WTC11 (cell line): Measurements from ENCODE around the gene PIM1. TPM values are rescaled to one million over a fixed set of nuclear protein-coding genes. Genes with fewer than 3 reads are reported as not detected.

Experiments
- ATAC-seq: fragments of 200-7000 bp; cut with Tn5 transposase; 2 replicates; pipeline ENCODE4 v1.10.0; 2021; ENCODE audit warnings: mild to moderate bottlenecking, moderate library complexity
- CTCF ChIA-PET: fragments of 300-600 bp; sonication (Branson Sonifier 250); formaldehyde crosslinking; loops from one replicate; lab custom pipeline; 2021; ENCODE audit warnings: antibody characterized with exemption; lab: Charles Lee
- POLR2A ChIA-PET: fragments of 350-600 bp; sonication (Branson Sonifier 250); formaldehyde crosslinking; loops from one replicate; lab custom pipeline; 2021; ENCODE audit warnings: antibody characterized with exemption; lab: Charles Lee
- DNase-seq: peaks from one replicate; pipeline ENCODE4 v3.0.0; 2021; ENCODE audit warnings: low spot score
- H3K27ac Mint-ChIP-seq: 2 replicates; pipeline ENCODE4 v1.8.0; 2021; ENCODE audit warnings: mixed read lengths
- H3K27me3 Mint-ChIP-seq: 2 replicates; pipeline ENCODE4 v1.8.0; 2021; ENCODE audit warnings: low read depth, mild to moderate bottlenecking, moderate library complexity, mixed read lengths
- H3K36me3 Mint-ChIP-seq: 2 replicates; pipeline ENCODE4 v1.8.0; 2021; ENCODE audit warnings: mixed read lengths
- H3K4me1 Mint-ChIP-seq: 2 replicates; pipeline ENCODE4 v1.8.0; 2022; ENCODE audit warnings: mixed read lengths
- H3K4me3 Mint-ChIP-seq: 2 replicates; pipeline ENCODE4 v1.8.0; 2021; ENCODE audit warnings: mild to moderate bottlenecking, moderate library complexity, mixed read lengths
- H3K9me3 Mint-ChIP-seq: 2 replicates; pipeline ENCODE4 v1.8.0; 2021; ENCODE audit warnings: mixed read lengths
- EMX1 ChIP-seq: fragments of 250-450 bp; sonication (Bioruptor Pico); IDR thresholded peaks from 2 replicates; pipeline ENCODE4 v1.8.0; 2021; ENCODE audit warnings: mild to moderate bottlenecking
- FOXJ3 ChIP-seq: sonication (generic); formaldehyde crosslinking; IDR thresholded peaks from 2 replicates; pipeline ENCODE4 v1.9.0; 2021; ENCODE audit warnings: missing genetic modification reagents, mild to moderate bottlenecking, borderline replicate concordance
- FOXP1 ChIP-seq: sonication (generic); formaldehyde crosslinking; IDR thresholded peaks from 2 replicates; pipeline ENCODE4 v1.8.0; 2022; ENCODE audit warnings: missing genetic modification reagents, mild to moderate bottlenecking, moderate library complexity, borderline replicate concordance
- GABPB1 ChIP-seq: sonication (generic); formaldehyde crosslinking; IDR thresholded peaks from 2 replicates; pipeline ENCODE4 v1.8.1; 2023; ENCODE audit warnings: mild to moderate bottlenecking, missing genetic modification reagents
- KAT7 ChIP-seq: sonication (generic); formaldehyde crosslinking; IDR thresholded peaks from 2 replicates; pipeline ENCODE4 v1.8.1; 2023; ENCODE audit warnings: missing genetic modification reagents, mild to moderate bottlenecking, borderline replicate concordance
- MXD4 ChIP-seq: fragments of 250-450 bp; sonication (Bioruptor Pico); IDR thresholded peaks from 2 replicates; pipeline ENCODE4 v1.8.0; 2021; ENCODE audit warnings: mild to moderate bottlenecking, moderate library complexity, borderline replicate concordance
- NR2C2 ChIP-seq: sonication (generic); formaldehyde crosslinking; IDR thresholded peaks from 2 replicates; pipeline ENCODE4 v1.8.0; 2022; ENCODE audit warnings: mild to moderate bottlenecking, missing genetic modification reagents
- NR3C1 ChIP-seq: sonication (generic); formaldehyde crosslinking; conservative IDR thresholded peaks from 2 replicates; pipeline ENCODE4 v1.8.1; 2023; ENCODE audit warnings: low read depth, mild to moderate bottlenecking, missing genetic modification reagents
- RORB ChIP-seq: fragments of 250-450 bp; sonication (Bioruptor Pico); IDR thresholded peaks from 2 replicates; pipeline ENCODE4 v1.9.0; 2021; ENCODE audit warnings: mild to moderate bottlenecking
- SOX15 ChIP-seq: fragments of 250-450 bp; sonication (Bioruptor Pico); IDR thresholded peaks from 2 replicates; pipeline ENCODE4 v1.9.0; 2021; ENCODE audit warnings: mild to moderate bottlenecking
- TEAD1 ChIP-seq: sonication (generic); formaldehyde crosslinking; IDR thresholded peaks from 2 replicates; pipeline ENCODE4 v1.8.0; 2022; ENCODE audit warnings: mild to moderate bottlenecking, missing genetic modification reagents
- TEAD4 ChIP-seq: sonication (generic); formaldehyde crosslinking; IDR thresholded peaks from 2 replicates; pipeline ENCODE4 v1.8.0; 2022; ENCODE audit warnings: mild to moderate bottlenecking, missing genetic modification reagents
- total RNA-seq: library from RNA; stranded (reverse); gene quantifications from 3 replicates; pipeline ENCODE4 v1.2.3, GENCODE V29; 2021
- TF ChIP-seq, protein P1 (sequence below): sonication (generic); formaldehyde crosslinking; IDR thresholded peaks from 2 replicates; pipeline ENCODE4 v1.8.0; 2023; ENCODE audit warnings: missing genetic modification reagents
- TF ChIP-seq, protein P2 (sequence below): fragments of 250-450 bp; sonication (Bioruptor Pico); IDR thresholded peaks from 2 replicates; pipeline ENCODE4 v1.9.0; 2021; ENCODE audit warnings: mild to moderate bottlenecking
- TF ChIP-seq, protein P3 (sequence below): fragments of 250-450 bp; sonication (Bioruptor Pico); conservative IDR thresholded peaks from 2 replicates; pipeline ENCODE4 v1.9.0; 2021; ENCODE audit warnings: mild to moderate bottlenecking
- TF ChIP-seq, protein P4 (sequence below): fragments of 250-450 bp; sonication (Bioruptor Pico); IDR thresholded peaks from 2 replicates; pipeline ENCODE4 v1.9.0; 2021; ENCODE audit warnings: mild to moderate bottlenecking
- TF ChIP-seq, protein P5 (sequence below): sonication (generic); formaldehyde crosslinking; IDR thresholded peaks from 2 replicates; pipeline ENCODE4 v1.8.1; 2022; ENCODE audit warnings: mild to moderate bottlenecking, moderate library complexity, missing genetic modification reagents
- TF ChIP-seq, protein P6 (sequence below): sonication (generic); formaldehyde crosslinking; IDR thresholded peaks from 2 replicates; pipeline ENCODE4 v1.8.1; 2022; ENCODE audit warnings: missing genetic modification reagents, borderline replicate concordance
- TF ChIP-seq, protein P7 (sequence below): sonication (generic); formaldehyde crosslinking; IDR thresholded peaks from 2 replicates; pipeline ENCODE4 v1.8.1; 2023; ENCODE audit warnings: mild to moderate bottlenecking, missing genetic modification reagents

PIM1 gene
- total RNA-seq, 1 experiment from 2014 or later = 64.7 TPM

DNA sequence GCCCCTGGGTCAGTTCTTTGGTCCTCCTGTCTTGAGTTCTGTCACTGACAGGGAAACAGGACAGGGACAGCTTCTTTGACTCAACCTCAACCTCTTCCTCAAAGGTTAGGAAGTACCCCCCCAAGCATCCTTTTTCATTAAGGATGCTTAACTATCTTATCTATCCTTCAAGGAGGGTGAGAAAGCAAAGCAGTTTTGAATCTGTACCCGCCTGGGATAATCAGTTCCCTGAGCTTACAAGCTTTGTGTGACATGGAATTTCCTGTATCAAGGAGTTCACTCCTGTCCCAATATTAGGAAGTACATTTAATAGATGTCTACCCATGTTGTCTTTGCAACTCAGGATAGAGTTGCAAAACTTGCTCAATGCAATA is 31.1 kb upstream of the PIM1 start (continued):
- TF ChIP-seq NR3C1 (CRISPR knock-in tag) (no peak), SOX15 (CRISPR knock-in tag) (no peak), RORB (CRISPR knock-in tag) (no peak)
- TF ChIP-seq, protein P1, sequence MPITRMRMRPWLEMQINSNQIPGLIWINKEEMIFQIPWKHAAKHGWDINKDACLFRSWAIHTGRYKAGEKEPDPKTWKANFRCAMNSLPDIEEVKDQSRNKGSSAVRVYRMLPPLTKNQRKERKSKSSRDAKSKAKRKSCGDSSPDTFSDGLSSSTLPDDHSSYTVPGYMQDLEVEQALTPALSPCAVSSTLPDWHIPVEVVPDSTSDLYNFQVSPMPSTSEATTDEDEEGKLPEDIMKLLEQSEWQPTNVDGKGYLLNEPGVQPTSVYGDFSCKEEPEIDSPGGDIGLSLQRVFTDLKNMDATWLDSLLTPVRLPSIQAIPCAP = no peak

DNA sequence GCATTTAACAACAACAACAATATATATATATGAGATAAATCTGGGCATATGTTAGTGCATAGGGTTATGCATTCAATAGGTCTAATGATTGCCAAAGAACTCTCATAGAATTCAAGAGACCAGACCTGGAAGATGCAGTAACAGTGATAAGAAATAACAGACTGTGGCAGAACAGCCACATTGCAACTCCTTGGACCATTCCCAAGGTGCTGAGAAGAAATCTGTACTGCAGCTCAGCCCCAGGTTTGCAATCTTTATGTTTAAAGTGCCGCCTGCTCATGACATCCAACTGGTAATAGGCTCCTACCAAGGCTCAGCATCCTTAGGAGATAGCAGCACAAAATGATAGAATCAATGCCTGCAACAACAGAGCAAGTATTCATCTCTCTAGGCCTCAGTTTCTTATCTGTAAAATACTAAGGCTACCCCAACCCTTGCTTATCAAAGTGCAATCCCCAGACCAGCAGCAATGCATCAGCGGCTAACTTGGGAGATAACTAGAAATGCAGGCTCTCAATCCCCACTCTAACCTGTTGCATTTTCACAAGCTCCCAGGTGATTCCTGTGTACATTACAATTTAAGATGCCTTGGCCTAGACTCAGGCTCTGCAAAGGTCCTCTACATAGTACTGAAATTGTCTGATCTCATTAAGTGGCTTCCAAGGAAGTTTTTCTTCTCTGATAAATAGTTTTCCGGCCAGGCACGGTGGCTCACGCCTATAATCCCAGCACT is 30.6 kb upstream of the PIM1 start:
- Mint-ChIP-seq H3K27me3 (no peaks in the 10 kb centered on the region), H3K4me3 (peak overlapping the region; percentile 59), H3K9me3 (peaks cover 5% of the 10 kb centered on the region), H3K27ac (peak overlapping the region; percentile 100), H3K36me3 (peaks cover 2% of the 10 kb centered on the region), H3K4me1 (peaks cover 81% of the 10 kb centered on the region)
- CTCF ChIA-PET = interaction anchor here (0.6 to 1.4 kb wide), 3 partner anchors 30 to 893 kb away, joined by 4 to 5 read pairs (median 4); partner anchors contain the start of gene PIM1
- POLR2A ChIA-PET = interaction anchor here (1.0 to 10.4 kb wide), 6 partner anchors 11 to 37 kb away, joined by 3 to 183 read pairs (median 12); partner anchors contain the start of gene PIM1
- ATAC-seq = no peak
- DNase-seq = no peak
- TF ChIP-seq, protein P2, sequence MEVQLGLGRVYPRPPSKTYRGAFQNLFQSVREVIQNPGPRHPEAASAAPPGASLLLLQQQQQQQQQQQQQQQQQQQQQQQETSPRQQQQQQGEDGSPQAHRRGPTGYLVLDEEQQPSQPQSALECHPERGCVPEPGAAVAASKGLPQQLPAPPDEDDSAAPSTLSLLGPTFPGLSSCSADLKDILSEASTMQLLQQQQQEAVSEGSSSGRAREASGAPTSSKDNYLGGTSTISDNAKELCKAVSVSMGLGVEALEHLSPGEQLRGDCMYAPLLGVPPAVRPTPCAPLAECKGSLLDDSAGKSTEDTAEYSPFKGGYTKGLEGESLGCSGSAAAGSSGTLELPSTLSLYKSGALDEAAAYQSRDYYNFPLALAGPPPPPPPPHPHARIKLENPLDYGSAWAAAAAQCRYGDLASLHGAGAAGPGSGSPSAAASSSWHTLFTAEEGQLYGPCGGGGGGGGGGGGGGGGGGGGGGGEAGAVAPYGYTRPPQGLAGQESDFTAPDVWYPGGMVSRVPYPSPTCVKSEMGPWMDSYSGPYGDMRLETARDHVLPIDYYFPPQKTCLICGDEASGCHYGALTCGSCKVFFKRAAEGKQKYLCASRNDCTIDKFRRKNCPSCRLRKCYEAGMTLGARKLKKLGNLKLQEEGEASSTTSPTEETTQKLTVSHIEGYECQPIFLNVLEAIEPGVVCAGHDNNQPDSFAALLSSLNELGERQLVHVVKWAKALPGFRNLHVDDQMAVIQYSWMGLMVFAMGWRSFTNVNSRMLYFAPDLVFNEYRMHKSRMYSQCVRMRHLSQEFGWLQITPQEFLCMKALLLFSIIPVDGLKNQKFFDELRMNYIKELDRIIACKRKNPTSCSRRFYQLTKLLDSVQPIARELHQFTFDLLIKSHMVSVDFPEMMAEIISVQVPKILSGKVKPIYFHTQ (CRISPR knock-in tag) = no peak
- TF ChIP-seq, protein P3, sequence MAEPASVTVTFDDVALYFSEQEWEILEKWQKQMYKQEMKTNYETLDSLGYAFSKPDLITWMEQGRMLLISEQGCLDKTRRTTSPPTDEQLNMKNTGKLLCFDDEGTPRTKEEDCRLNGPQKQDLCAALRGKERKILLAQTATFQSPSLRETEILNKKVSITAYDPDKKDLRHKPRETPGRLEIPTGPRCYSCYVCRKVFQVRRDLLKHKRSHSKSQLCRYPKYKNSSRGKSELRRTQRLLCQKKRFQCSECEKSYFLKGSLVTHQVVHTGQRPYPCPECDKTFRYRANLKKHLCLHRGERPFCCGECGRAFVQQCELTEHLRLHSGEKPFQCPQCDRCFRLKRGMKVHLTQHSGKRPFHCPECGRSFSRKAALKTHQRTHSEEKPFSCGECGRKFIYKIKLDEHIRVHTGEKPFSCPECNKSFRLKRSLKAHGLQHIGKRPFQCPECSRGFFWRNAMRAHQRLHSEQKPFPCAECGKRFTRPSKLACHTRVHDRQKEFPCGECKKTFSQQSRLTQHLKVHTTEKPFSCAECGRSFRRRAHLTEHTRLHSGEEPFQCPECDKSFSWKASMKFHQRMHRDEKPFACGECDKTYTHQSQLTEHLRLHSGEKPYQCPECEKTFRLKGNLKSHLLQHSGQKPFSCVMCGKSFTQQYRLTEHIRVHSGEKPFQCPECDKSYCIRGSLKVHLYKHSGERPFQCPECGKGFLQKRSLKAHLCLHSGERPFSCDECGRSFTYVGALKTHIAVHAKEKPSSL = no peak
- no peak for TF ChIP-seq FOXP1 (CRISPR knock-in tag)
- no peak for TF ChIP-seq EMX1 (CRISPR knock-in tag)
- no peak for TF ChIP-seq MXD4 (CRISPR knock-in tag)
- TF ChIP-seq, protein P4, sequence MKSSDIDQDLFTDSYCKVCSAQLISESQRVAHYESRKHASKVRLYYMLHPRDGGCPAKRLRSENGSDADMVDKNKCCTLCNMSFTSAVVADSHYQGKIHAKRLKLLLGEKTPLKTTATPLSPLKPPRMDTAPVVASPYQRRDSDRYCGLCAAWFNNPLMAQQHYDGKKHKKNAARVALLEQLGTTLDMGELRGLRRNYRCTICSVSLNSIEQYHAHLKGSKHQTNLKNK = no peak
- no peak for TF ChIP-seq NR2C2
- TF ChIP-seq, protein P1 = no peak
- TF ChIP-seq, protein P5, sequence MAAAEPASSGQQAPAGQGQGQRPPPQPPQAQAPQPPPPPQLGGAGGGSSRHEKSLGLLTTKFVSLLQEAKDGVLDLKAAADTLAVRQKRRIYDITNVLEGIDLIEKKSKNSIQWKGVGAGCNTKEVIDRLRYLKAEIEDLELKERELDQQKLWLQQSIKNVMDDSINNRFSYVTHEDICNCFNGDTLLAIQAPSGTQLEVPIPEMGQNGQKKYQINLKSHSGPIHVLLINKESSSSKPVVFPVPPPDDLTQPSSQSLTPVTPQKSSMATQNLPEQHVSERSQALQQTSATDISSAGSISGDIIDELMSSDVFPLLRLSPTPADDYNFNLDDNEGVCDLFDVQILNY (CRISPR knock-in tag) = no peak
- TF ChIP-seq GABPB1 = no peak
- TF ChIP-seq, protein P6, sequence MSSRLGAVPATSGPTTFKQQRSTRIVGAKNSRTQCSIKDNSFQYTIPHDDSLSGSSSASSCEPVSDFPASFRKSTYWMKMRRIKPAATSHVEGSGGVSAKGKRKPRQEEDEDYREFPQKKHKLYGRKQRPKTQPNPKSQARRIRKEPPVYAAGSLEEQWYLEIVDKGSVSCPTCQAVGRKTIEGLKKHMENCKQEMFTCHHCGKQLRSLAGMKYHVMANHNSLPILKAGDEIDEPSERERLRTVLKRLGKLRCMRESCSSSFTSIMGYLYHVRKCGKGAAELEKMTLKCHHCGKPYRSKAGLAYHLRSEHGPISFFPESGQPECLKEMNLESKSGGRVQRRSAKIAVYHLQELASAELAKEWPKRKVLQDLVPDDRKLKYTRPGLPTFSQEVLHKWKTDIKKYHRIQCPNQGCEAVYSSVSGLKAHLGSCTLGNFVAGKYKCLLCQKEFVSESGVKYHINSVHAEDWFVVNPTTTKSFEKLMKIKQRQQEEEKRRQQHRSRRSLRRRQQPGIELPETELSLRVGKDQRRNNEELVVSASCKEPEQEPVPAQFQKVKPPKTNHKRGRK = no peak
- no peak for TF ChIP-seq FOXJ3
- no peak for TF ChIP-seq TEAD4 (CRISPR knock-in tag)
- TF ChIP-seq TEAD1 (CRISPR knock-in tag) = no peak
- TF ChIP-seq, protein P7, sequence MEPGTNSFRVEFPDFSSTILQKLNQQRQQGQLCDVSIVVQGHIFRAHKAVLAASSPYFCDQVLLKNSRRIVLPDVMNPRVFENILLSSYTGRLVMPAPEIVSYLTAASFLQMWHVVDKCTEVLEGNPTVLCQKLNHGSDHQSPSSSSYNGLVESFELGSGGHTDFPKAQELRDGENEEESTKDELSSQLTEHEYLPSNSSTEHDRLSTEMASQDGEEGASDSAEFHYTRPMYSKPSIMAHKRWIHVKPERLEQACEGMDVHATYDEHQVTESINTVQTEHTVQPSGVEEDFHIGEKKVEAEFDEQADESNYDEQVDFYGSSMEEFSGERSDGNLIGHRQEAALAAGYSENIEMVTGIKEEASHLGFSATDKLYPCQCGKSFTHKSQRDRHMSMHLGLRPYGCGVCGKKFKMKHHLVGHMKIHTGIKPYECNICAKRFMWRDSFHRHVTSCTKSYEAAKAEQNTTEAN (CRISPR knock-in tag) = no peak
- TF ChIP-seq KAT7 = no peak
